Mesendoderm (in vitro differentiated cells): ENCODE measurements around the gene TOB1.
A peak's percentile ranks its signal among the peaks of the same experiment; 100 is the strongest.

Experiments
- DNase-seq: peaks from one replicate; pipeline ENCODE4 v3.0.0; 2013
- H2AK5ac ChIP-seq: 2 replicates; pipeline ENCODE4 v1.6.1; 2013; ENCODE audit warnings: low read length, inconsistent platforms
- H2BK120ac ChIP-seq: 2 replicates; pipeline ENCODE4 v1.6.1; 2013; ENCODE audit warnings: low read depth, mild to moderate bottlenecking, low read length, moderate library complexity, mixed read lengths
- H2BK15ac ChIP-seq: replicated peaks from 2 replicates; pipeline ENCODE4 v1.6.1; 2013; ENCODE audit warnings: low read depth, mild to moderate bottlenecking, moderate library complexity
- H2BK5ac ChIP-seq: 2 replicates; pipeline ENCODE4 v1.6.1; 2013; ENCODE audit warnings: low read length, inconsistent platforms
- H3K18ac ChIP-seq: 2 replicates; pipeline ENCODE4 v1.6.1; 2013; ENCODE audit warnings: mild to moderate bottlenecking, low read length, mixed read lengths
- H3K23ac ChIP-seq: one replicate; pipeline ENCODE4 v1.6.1; 2013; ENCODE audit warnings: low read length
- H3K27ac ChIP-seq: 2 replicates; pipeline ENCODE4 v1.5.1; 2013; ENCODE audit warnings: low read depth, mild to moderate bottlenecking, inconsistent platforms, low read length, moderate library complexity
- H3K27me3 ChIP-seq: 2 replicates; pipeline ENCODE4 v1.6.1; 2013; ENCODE audit warnings: low read length, control low read depth, mild to moderate bottlenecking, inconsistent platforms; ENCODE audit not compliant: insufficient read depth, poor library complexity
- H3K36me3 ChIP-seq: 2 replicates; pipeline ENCODE4 v1.6.1; 2013; ENCODE audit warnings: low read length, inconsistent platforms; ENCODE audit not compliant: control insufficient read depth, insufficient read depth
- H3K4ac ChIP-seq: one replicate; pipeline ENCODE4 v1.6.1; 2013; ENCODE audit warnings: low read depth, mild to moderate bottlenecking, low read length, moderate library complexity
- H3K4me1 ChIP-seq: 2 replicates; pipeline ENCODE4 v1.6.1; 2013; ENCODE audit warnings: low read depth, low read length, inconsistent platforms; ENCODE audit not compliant: control insufficient read depth
- H3K4me2 ChIP-seq: 2 replicates; pipeline ENCODE4 v1.6.1; 2013; ENCODE audit warnings: low read length
- H3K4me3 ChIP-seq: 2 replicates; pipeline ENCODE4 v1.5.1; 2013; ENCODE audit warnings: mild to moderate bottlenecking, low read length
- H3K56ac ChIP-seq: one replicate; pipeline ENCODE4 v1.6.1; 2013; ENCODE audit warnings: low read length
- H3K79me1 ChIP-seq: 2 replicates; pipeline ENCODE4 v1.6.1; 2013; ENCODE audit warnings: low read length, inconsistent platforms
- H3K79me2 ChIP-seq: 2 replicates; pipeline ENCODE4 v1.6.1; 2013; ENCODE audit warnings: mild to moderate bottlenecking, low read length; ENCODE audit not compliant: control insufficient read depth, insufficient read depth
- H3K9ac ChIP-seq: 2 replicates; pipeline ENCODE4 v1.6.1; 2013; ENCODE audit warnings: low read length, inconsistent platforms
- H4K5ac ChIP-seq: one replicate; pipeline ENCODE4 v1.6.1; 2013; ENCODE audit warnings: low read length
- H4K8ac ChIP-seq: one replicate; pipeline ENCODE4 v1.6.1; 2013; ENCODE audit warnings: low read depth, mild to moderate bottlenecking, control low read depth, low read length, moderate library complexity
- WGBS: extraction: QIAGEN DNeasy Blood & Tissue Kit; methylation state at CpG from one replicate; pipeline ENCODE4 v1.1.7; 2013; ENCODE audit warnings: low lambda C conversion rate, missing lambda C conversion rate; ENCODE audit not compliant: insufficient coverage; ENCODE audit errors: extremely low coverage; 5-methylcytosine and 5-hydroxymethylcytosine counted together

The TOB1 gene

DNA sequence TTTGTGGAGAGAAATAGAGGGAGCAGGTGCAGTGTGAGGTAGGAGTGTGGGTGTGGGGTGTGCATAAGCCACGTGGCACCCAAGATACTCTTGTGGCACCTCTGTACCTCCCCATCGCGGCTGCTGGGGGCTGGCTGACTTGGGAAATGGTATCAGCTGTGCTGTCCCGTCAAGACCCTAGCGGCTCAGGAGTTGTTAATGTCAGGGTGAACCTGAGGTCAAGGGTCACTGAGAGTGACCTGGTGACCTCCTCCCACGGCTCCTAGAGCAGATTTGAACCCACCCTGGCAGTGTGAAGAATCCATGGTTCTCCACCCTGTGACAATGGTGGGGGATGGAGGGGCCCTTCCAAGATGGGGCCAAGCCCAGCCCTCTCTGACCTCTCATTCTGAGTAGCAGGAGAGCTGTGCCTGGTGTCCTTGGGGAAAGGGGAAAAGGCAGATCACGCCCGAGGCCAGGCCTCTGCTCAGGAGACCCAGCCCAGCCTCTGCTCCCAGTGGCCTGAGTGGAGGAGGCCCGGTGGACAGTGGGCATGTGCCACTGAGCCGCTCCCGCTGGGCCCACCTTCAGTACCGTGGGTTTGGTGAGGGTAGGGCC is 33.8 kb downstream of the TOB1 start:
- Histone ChIP-seq H3K23ac (no peak overlapping the region), H3K79me1 (no peaks in the 10 kb centered on the region), H3K27ac (no peak overlapping the region), H2BK5ac (no peak overlapping the region), H3K9ac (no peak overlapping the region), H3K56ac (no peak overlapping the region), H2AK5ac (no peak overlapping the region), H3K4ac (no peak overlapping the region), H4K8ac (no peak overlapping the region), H4K5ac (no peak overlapping the region), H3K18ac (no peak overlapping the region), H3K4me1 (peaks cover 7% of the 10 kb centered on the region), H2BK15ac (no peak overlapping the region), H2BK120ac (no peak overlapping the region), H3K79me2 (no peaks in the 10 kb centered on the region), H3K4me3 (no peak overlapping the region), H3K36me3 (no peaks in the 10 kb centered on the region), H3K27me3 (no peaks in the 10 kb centered on the region), H3K4me2 (no peak overlapping the region)
- DNase-seq = no peak
- no CpG with 5 or more reads among the region's 12 CpGs for WGBS

GRCh38 chr17:50831471-50831928 is 34.7 kb downstream of the TOB1 start:
- Histone ChIP-seq H2BK15ac (no peak overlapping the region), H3K18ac (no peak overlapping the region), H3K79me1 (no peaks in the 10 kb centered on the region), H3K4me2 (no peak overlapping the region), H3K36me3 (no peaks in the 10 kb centered on the region), H2BK5ac (no peak overlapping the region), H3K79me2 (no peaks in the 10 kb centered on the region), H3K23ac (no peak overlapping the region), H3K27ac (no peak overlapping the region), H3K56ac (peak overlapping the region; percentile 64), H3K4me1 (peaks cover 7% of the 10 kb centered on the region), H2AK5ac (no peak overlapping the region), H3K4me3 (no peak overlapping the region), H4K5ac (no peak overlapping the region), H2BK120ac (no peak overlapping the region), H4K8ac (no peak overlapping the region), H3K9ac (peak overlapping the region; percentile 34), H3K4ac (no peak overlapping the region), H3K27me3 (no peaks in the 10 kb centered on the region)
- WGBS = no CpG with 5 or more reads among the region's 11 CpGs
- DNase-seq = peak; percentile 42

DNA sequence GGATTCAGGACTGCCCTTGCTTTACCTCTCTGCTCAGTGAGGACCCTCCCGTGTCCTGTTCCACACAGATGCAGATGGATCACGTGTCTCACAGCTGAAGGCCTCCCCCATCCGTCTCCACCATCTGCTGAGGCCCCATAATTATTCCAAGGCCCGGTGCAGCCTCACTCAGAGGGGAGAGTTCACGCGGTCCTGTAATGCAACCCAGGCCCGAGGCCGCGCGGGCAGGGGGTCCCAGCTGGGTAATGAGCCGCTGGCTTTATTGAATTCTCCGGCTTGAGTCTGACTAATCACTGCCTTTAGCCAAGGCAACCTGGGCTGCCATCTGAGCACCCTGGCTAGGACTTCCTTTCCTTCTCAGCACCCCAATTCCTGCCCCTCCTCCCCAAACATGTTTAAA is 35.2 kb downstream of the TOB1 start:
- DNase-seq = no peak
- peaks cover 7% of the 10 kb centered on the region for H3K4me1 ChIP-seq
- H2AK5ac ChIP-seq = no peak overlapping the region
- no peak overlapping the region for H3K4me2 ChIP-seq
- H3K4ac ChIP-seq = no peak overlapping the region
- H3K27ac ChIP-seq = no peak overlapping the region
- peak overlapping the region; percentile 27 for H3K9ac ChIP-seq
- no peak overlapping the region for H3K18ac ChIP-seq
- no peaks in the 10 kb centered on the region for H3K27me3 ChIP-seq
- no peak overlapping the region for H3K4me3 ChIP-seq
- H3K36me3 ChIP-seq = no peaks in the 10 kb centered on the region
- no peak overlapping the region for H4K8ac ChIP-seq
- peak overlapping the region; percentile 34 for H3K56ac ChIP-seq
- no CpG with 5 or more reads among the region's 12 CpGs for WGBS
- no peak overlapping the region for H2BK5ac ChIP-seq
- no peaks in the 10 kb centered on the region for H3K79me1 ChIP-seq
- no peak overlapping the region for H4K5ac ChIP-seq
- H2BK120ac ChIP-seq = no peak overlapping the region
- H3K79me2 ChIP-seq = no peaks in the 10 kb centered on the region
- H2BK15ac ChIP-seq = no peak overlapping the region
- no peak overlapping the region for H3K23ac ChIP-seq

- no peak overlapping the region for H3K23ac ChIP-seq
- no peaks in the 10 kb centered on the region for H3K79me2 ChIP-seq
- no peak overlapping the region for H2AK5ac ChIP-seq
- no peak overlapping the region for H4K5ac ChIP-seq
- no peak overlapping the region for H2BK5ac ChIP-seq
- no peak overlapping the region for H2BK120ac ChIP-seq
- no peaks in the 10 kb centered on the region for H3K27me3 ChIP-seq
- no peak overlapping the region for H3K27ac ChIP-seq
- H4K8ac ChIP-seq = no peak overlapping the region
- H3K4ac ChIP-seq = no peak overlapping the region
- H3K9ac ChIP-seq = no peak overlapping the region
- no peak for DNase-seq
- no peaks in the 10 kb centered on the region for H3K36me3 ChIP-seq
- WGBS = no CpG with 5 or more reads among the region's 5 CpGs
- H2BK15ac ChIP-seq = no peak overlapping the region
- no peak overlapping the region for H3K4me2 ChIP-seq
- no peaks in the 10 kb centered on the region for H3K79me1 ChIP-seq
- H3K56ac ChIP-seq = no peak overlapping the region
- peaks cover 7% of the 10 kb centered on the region for H3K4me1 ChIP-seq
- no peak overlapping the region for H3K4me3 ChIP-seq
- no peak overlapping the region for H3K18ac ChIP-seq
Observed at GRCh38 chr17:50830352-50830751, 35.8 kb downstream of the TOB1 start.

DNA sequence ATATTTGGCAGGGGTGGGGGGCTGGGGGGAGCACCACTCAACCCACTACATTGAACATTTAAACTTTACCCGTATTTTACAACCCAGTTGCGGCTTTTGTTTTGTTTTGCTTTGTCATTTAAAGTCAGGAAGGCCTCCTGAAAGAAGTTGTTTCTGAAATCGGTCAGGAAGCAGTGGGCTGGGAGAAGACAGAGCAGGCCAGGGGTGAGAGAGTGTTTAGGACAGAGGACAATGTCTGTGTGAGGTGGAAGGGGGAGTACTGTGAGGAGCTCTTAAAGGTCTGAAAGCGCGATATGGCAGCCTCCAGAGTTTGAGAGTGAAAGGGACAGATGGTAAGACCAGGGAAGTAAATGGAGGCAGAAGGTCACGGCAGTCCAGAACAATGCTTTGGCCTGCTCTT is 36.8 kb downstream of the TOB1 start:
- Histone ChIP-seq H3K36me3 (no peaks in the 10 kb centered on the region), H3K27me3 (no peaks in the 10 kb centered on the region), H2BK120ac (no peak overlapping the region), H3K4me2 (no peak overlapping the region), H3K27ac (no peak overlapping the region), H3K79me2 (no peaks in the 10 kb centered on the region), H3K4ac (no peak overlapping the region), H3K18ac (no peak overlapping the region), H3K9ac (no peak overlapping the region), H3K23ac (no peak overlapping the region), H4K8ac (no peak overlapping the region), H2AK5ac (no peak overlapping the region), H4K5ac (no peak overlapping the region), H2BK5ac (no peak overlapping the region), H3K79me1 (no peaks in the 10 kb centered on the region), H3K4me3 (no peak overlapping the region), H3K4me1 (peaks cover 7% of the 10 kb centered on the region), H3K56ac (no peak overlapping the region), H2BK15ac (no peak overlapping the region)
- DNase-seq = no peak
- WGBS = no CpG with 5 or more reads among the region's 6 CpGs
